SK-N-SH (cell line): Measurements from ENCODE around the gene GRIN2A.

Experiments
- EP300 ChIP-seq, 2 experiments: IDR thresholded peaks; 2 replicates each; pipeline versions ENCODE4 v1.4.0 to v1.6.1; 2012; ENCODE audit warnings: borderline replicate concordance in 1 of 2, low read depth in 1 of 2, low read length in 1 of 2
- EZH2phosphoT487 ChIP-seq: fragments of 200-600 bp; sonication (generic); IDR thresholded peaks from 2 replicates; pipeline ENCODE4 v1.6.1; 2017; ENCODE audit warnings: low read depth, mixed run types, mild to moderate bottlenecking, antibody characterized with exemption, moderate library complexity, borderline replicate concordance
- FOSL2 ChIP-seq: IDR thresholded peaks from 2 replicates; pipeline ENCODE4 v1.4.0; 2012; ENCODE audit warnings: low read depth, mild to moderate bottlenecking, moderate library complexity, borderline replicate concordance
- POLR2AphosphoS5 ChIP-seq: IDR thresholded peaks from 2 replicates; pipeline ENCODE4 v1.6.1; 2012; ENCODE audit warnings: low read depth, low read length
- RAD21 ChIP-seq: IDR thresholded peaks from 2 replicates; pipeline ENCODE4 v1.6.1; 2012; ENCODE audit warnings: mild to moderate bottlenecking, low read length
- SIN3A ChIP-seq: IDR thresholded peaks from 2 replicates; pipeline ENCODE4 v1.6.1; 2012; ENCODE audit warnings: low read depth, mild to moderate bottlenecking, low read length, moderate library complexity, borderline replicate concordance
- TAF1 ChIP-seq: IDR thresholded peaks from 2 replicates; pipeline ENCODE4 v1.6.1; 2012; ENCODE audit warnings: low read depth, mild to moderate bottlenecking, low read length, moderate library complexity, borderline replicate concordance
- YY1 ChIP-seq: IDR thresholded peaks from 2 replicates; pipeline ENCODE4 v1.4.0; 2012; ENCODE audit warnings: low read depth, mild to moderate bottlenecking
- TF ChIP-seq, protein P1 (sequence below): fragments of 200-600 bp; sonication (generic); IDR thresholded peaks from 2 replicates; pipeline ENCODE4 v1.6.1; 2017; ENCODE audit warnings: antibody characterized with exemption, mild to moderate bottlenecking, moderate library complexity
- TF ChIP-seq, protein P2 (sequence below): IDR thresholded peaks from 2 replicates; pipeline ENCODE4 v1.6.1; 2012; ENCODE audit warnings: mild to moderate bottlenecking, low read depth, low read length, moderate library complexity
- TF ChIP-seq, protein P3 (sequence below): IDR thresholded peaks from 2 replicates; pipeline ENCODE4; 2012
- TF ChIP-seq, protein P4 (sequence below): IDR thresholded peaks from 2 replicates; pipeline ENCODE4 v1.4.0; 2012; ENCODE audit warnings: low read depth, borderline replicate concordance

DNA sequence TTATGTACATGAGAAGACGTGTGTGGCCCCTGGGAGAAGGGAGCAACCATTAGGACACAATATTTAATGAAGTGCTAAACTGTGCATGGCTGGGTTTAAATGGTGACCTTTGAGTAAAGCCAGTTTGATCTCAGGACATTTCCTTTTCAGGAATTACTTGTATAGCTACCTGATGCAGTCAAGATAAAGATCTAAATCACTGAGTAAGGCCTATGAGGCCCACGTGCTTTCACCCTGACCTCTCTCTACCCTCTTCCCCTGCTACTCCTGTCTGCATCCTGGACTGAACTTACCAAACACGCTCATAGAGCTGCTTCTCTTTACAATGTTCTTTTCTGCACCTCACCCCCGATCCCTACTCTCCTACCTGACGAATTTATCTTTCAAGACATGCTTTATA is 98.9 kb downstream of the GRIN2A start:
- no peak for TF ChIP-seq TAF1
- TF ChIP-seq RAD21 = no peak
- TF ChIP-seq SIN3A = no peak
- no peak for TF ChIP-seq YY1
- TF ChIP-seq EZH2phosphoT487 = no peak
- TF ChIP-seq, protein P1, sequence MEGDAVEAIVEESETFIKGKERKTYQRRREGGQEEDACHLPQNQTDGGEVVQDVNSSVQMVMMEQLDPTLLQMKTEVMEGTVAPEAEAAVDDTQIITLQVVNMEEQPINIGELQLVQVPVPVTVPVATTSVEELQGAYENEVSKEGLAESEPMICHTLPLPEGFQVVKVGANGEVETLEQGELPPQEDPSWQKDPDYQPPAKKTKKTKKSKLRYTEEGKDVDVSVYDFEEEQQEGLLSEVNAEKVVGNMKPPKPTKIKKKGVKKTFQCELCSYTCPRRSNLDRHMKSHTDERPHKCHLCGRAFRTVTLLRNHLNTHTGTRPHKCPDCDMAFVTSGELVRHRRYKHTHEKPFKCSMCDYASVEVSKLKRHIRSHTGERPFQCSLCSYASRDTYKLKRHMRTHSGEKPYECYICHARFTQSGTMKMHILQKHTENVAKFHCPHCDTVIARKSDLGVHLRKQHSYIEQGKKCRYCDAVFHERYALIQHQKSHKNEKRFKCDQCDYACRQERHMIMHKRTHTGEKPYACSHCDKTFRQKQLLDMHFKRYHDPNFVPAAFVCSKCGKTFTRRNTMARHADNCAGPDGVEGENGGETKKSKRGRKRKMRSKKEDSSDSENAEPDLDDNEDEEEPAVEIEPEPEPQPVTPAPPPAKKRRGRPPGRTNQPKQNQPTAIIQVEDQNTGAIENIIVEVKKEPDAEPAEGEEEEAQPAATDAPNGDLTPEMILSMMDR = no peak
- TF ChIP-seq, protein P2, sequence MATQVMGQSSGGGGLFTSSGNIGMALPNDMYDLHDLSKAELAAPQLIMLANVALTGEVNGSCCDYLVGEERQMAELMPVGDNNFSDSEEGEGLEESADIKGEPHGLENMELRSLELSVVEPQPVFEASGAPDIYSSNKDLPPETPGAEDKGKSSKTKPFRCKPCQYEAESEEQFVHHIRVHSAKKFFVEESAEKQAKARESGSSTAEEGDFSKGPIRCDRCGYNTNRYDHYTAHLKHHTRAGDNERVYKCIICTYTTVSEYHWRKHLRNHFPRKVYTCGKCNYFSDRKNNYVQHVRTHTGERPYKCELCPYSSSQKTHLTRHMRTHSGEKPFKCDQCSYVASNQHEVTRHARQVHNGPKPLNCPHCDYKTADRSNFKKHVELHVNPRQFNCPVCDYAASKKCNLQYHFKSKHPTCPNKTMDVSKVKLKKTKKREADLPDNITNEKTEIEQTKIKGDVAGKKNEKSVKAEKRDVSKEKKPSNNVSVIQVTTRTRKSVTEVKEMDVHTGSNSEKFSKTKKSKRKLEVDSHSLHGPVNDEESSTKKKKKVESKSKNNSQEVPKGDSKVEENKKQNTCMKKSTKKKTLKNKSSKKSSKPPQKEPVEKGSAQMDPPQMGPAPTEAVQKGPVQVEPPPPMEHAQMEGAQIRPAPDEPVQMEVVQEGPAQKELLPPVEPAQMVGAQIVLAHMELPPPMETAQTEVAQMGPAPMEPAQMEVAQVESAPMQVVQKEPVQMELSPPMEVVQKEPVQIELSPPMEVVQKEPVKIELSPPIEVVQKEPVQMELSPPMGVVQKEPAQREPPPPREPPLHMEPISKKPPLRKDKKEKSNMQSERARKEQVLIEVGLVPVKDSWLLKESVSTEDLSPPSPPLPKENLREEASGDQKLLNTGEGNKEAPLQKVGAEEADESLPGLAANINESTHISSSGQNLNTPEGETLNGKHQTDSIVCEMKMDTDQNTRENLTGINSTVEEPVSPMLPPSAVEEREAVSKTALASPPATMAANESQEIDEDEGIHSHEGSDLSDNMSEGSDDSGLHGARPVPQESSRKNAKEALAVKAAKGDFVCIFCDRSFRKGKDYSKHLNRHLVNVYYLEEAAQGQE = no peak
- TF ChIP-seq, protein P3, sequence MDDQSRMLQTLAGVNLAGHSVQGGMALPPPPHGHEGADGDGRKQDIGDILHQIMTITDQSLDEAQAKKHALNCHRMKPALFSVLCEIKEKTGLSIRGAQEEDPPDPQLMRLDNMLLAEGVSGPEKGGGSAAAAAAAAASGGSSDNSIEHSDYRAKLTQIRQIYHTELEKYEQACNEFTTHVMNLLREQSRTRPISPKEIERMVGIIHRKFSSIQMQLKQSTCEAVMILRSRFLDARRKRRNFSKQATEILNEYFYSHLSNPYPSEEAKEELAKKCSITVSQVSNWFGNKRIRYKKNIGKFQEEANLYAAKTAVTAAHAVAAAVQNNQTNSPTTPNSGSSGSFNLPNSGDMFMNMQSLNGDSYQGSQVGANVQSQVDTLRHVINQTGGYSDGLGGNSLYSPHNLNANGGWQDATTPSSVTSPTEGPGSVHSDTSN = no peak
- no peak for TF ChIP-seq FOSL2
- TF ChIP-seq, protein P4, sequence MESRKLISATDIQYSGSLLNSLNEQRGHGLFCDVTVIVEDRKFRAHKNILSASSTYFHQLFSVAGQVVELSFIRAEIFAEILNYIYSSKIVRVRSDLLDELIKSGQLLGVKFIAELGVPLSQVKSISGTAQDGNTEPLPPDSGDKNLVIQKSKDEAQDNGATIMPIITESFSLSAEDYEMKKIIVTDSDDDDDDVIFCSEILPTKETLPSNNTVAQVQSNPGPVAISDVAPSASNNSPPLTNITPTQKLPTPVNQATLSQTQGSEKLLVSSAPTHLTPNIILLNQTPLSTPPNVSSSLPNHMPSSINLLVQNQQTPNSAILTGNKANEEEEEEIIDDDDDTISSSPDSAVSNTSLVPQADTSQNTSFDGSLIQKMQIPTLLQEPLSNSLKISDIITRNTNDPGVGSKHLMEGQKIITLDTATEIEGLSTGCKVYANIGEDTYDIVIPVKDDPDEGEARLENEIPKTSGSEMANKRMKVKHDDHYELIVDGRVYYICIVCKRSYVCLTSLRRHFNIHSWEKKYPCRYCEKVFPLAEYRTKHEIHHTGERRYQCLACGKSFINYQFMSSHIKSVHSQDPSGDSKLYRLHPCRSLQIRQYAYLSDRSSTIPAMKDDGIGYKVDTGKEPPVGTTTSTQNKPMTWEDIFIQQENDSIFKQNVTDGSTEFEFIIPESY = no peak
- TF ChIP-seq EP300 (IDR thresholded peaks at IDR 0.05; ENCODE audit: borderline replicate concordance in 1 of 2, low read depth in 1 of 2, low read length in 1 of 2) = no peak
- TF ChIP-seq POLR2AphosphoS5 = no peak
